ENCODE measurements around the gene SFMBT1.

The SFMBT1 gene

GRCh38 chr3:52880047-52880446, 165.8 kb downstream of the SFMBT1 start:
- DNase-seq, result no peak

- DNase-seq, result no peak
These were observed 166.3 kb downstream of the SFMBT1 start for GRCh38 chr3:52879581-52879980.

- DNase-seq, result no peak
These were observed 166.8 kb downstream of the SFMBT1 start for GRCh38 chr3:52879090-52879489.

- no peak for DNase-seq
These were observed 168.8 kb downstream of the SFMBT1 start for GRCh38 chr3:52877085-52877484.

GRCh38 chr3:52874864-52875587, 170.8 kb downstream of the SFMBT1 start:
- no peak for DNase-seq

- no peak for DNase-seq
These were observed 171.6 kb downstream of the SFMBT1 start for GRCh38 chr3:52874160-52874701.

- DNase-seq, result no peak
These were observed 172.3 kb downstream of the SFMBT1 start for GRCh38 chr3:52873433-52874159.

- peak in 1 of 5 donors; percentile 31 for DNase-seq
These were observed 173.6 kb downstream of the SFMBT1 start for GRCh38 chr3:52872245-52872644.

GRCh38 chr3:52871761-52872160, 174.1 kb downstream of the SFMBT1 start:
- DNase-seq, result no peak

GRCh38 chr3:52870471-52870870, 175.4 kb downstream of the SFMBT1 start:
- no peak for DNase-seq

- DNase-seq, result no peak
These were observed 179.4 kb downstream of the SFMBT1 start for GRCh38 chr3:52866427-52866826.

GRCh38 chr3:52865994-52866393, 179.9 kb downstream of the SFMBT1 start:
- no peak for DNase-seq

GRCh38 chr3:52860424-52860768, 185.5 kb downstream of the SFMBT1 start:
- no peak for DNase-seq

- no peak for DNase-seq
These were observed 186.0 kb downstream of the SFMBT1 start for GRCh38 chr3:52859686-52860423.

- no peak for DNase-seq
These were observed 188.0 kb downstream of the SFMBT1 start for GRCh38 chr3:52857864-52858263.

GRCh38 chr3:52857133-52857532, 188.7 kb downstream of the SFMBT1 start:
- DNase-seq, result no peak

GRCh38 chr3:52856666-52857065, 189.2 kb downstream of the SFMBT1 start:
- no peak for DNase-seq

GRCh38 chr3:52854013-52854412, 191.9 kb downstream of the SFMBT1 start:
- no peak for DNase-seq

Data from T-helper 1 cell (primary cell).